Neural cell (in vitro differentiated cells): Measurements from ENCODE around the gene ABCA4. TPM values are rescaled to one million over a fixed set of nuclear protein-coding genes. Genes with fewer than 3 reads are reported as not detected.

Experiments
- H2AFZ ChIP-seq: fragments of 200-600, 300-800 bp; sonication (generic), shearing (Covaris generic); 2 replicates; pipeline ENCODE4 v1.6.0; 2014; ENCODE audit warnings: low read depth, mild to moderate bottlenecking, antibody characterized with exemption, low read length, moderate library complexity
- H3F3A ChIP-seq: fragments of 200-600 bp; shearing (Covaris generic); 2 replicates; pipeline ENCODE4 v1.6.1; 2016; ENCODE audit warnings: mild to moderate bottlenecking, moderate library complexity, mixed read lengths, antibody characterized with exemption, low read length; ENCODE audit not compliant: insufficient read depth, poor library complexity, severe bottlenecking
- H3K27ac ChIP-seq: fragments of 200-600, 300-800 bp; sonication (generic), shearing (Covaris generic); 2 replicates; pipeline ENCODE4 v1.5.1; 2014; ENCODE audit warnings: mild to moderate bottlenecking, low read length, moderate library complexity
- H3K27me3 ChIP-seq: fragments of 300-800, 200-600 bp; sonication (generic), shearing (Covaris generic); 2 replicates; pipeline ENCODE4 v1.6.0; 2014; ENCODE audit warnings: mild to moderate bottlenecking, low read depth, low read length, moderate library complexity; ENCODE audit not compliant: insufficient read depth
- H3K36me3 ChIP-seq: fragments of 300-800, 200-600 bp; sonication (generic), shearing (Covaris generic); 2 replicates; pipeline ENCODE4 v1.5.1; 2014; ENCODE audit warnings: mild to moderate bottlenecking, antibody characterized with exemption, low read length, moderate library complexity; ENCODE audit not compliant: insufficient read depth
- H3K4me2 ChIP-seq: fragments of 300-800, 200-600 bp; sonication (generic), shearing (Covaris generic); 2 replicates; pipeline ENCODE4 v1.6.0; 2014; ENCODE audit warnings: mild to moderate bottlenecking, low read length
- H3K4me3 ChIP-seq: fragments of 300-800, 200-600 bp; sonication (generic), shearing (Covaris generic); 2 replicates; pipeline ENCODE4 v1.5.1; 2014; ENCODE audit warnings: mild to moderate bottlenecking, low read length, moderate library complexity
- H3K79me2 ChIP-seq: fragments of 200-600 bp; shearing (Covaris generic); replicated peaks from 2 replicates; pipeline ENCODE4 v1.6.0; 2014; ENCODE audit warnings: mild to moderate bottlenecking, low read length, moderate library complexity; ENCODE audit not compliant: insufficient read depth
- H3K9ac ChIP-seq: fragments of 300-800, 200-600 bp; sonication (generic), shearing (Covaris generic); 2 replicates; pipeline ENCODE4 v1.6.1; 2016; ENCODE audit warnings: mild to moderate bottlenecking, low read length, mixed read lengths
- H3K9me2 ChIP-seq: fragments of 200-600 bp; shearing (Covaris generic); 2 replicates; pipeline ENCODE4 v1.6.1; 2016; ENCODE audit warnings: mild to moderate bottlenecking, low read length, mixed read lengths; ENCODE audit not compliant: insufficient read depth
- H3K9me3 ChIP-seq: fragments of 200-600, 300-800 bp; sonication (generic), shearing (Covaris generic); 2 replicates; pipeline ENCODE4 v1.6.1; 2016; ENCODE audit warnings: mild to moderate bottlenecking, mixed run types, low read length, moderate library complexity, mixed read lengths
- H4K20me1 ChIP-seq: fragments of 200-600 bp; shearing (Covaris generic); 2 replicates; pipeline ENCODE4 v1.6.1; 2016; ENCODE audit warnings: mild to moderate bottlenecking, mixed run types; ENCODE audit not compliant: insufficient read depth
- CTCF ChIP-seq: fragments of 450-650 bp; IDR thresholded peaks from 2 replicates; pipeline ENCODE4 v1.5.1; 2014; ENCODE audit warnings: antibody characterized with exemption, mild to moderate bottlenecking, moderate library complexity; ENCODE audit not compliant: poor library complexity, severe bottlenecking
- EZH2 ChIP-seq: fragments of 200-600, 300-800 bp; shearing (Covaris generic), sonication (generic); IDR thresholded peaks from 2 replicates; pipeline ENCODE4 v1.6.1; 2014; ENCODE audit warnings: antibody characterized with exemption, low read length, borderline replicate concordance, mild to moderate bottlenecking; ENCODE audit not compliant: insufficient read depth, poor library complexity, severe bottlenecking
- POLR2AphosphoS5 ChIP-seq: IDR thresholded peaks from 2 replicates; pipeline ENCODE4 v1.6.1; 2012
- RAD21 ChIP-seq: fragments of 450-650 bp; conservative IDR thresholded peaks from 2 replicates; pipeline ENCODE4 v1.6.1; 2014; ENCODE audit warnings: antibody characterized with exemption, mild to moderate bottlenecking, moderate library complexity
- REST ChIP-seq: IDR thresholded peaks from 2 replicates; pipeline ENCODE4 v1.6.1; 2012; ENCODE audit warnings: borderline replicate concordance
- SMC3 ChIP-seq: fragments of 450-650 bp; conservative IDR thresholded peaks from 2 replicates; pipeline ENCODE4 v1.6.1; 2014; ENCODE audit warnings: antibody characterized with exemption, mild to moderate bottlenecking, moderate library complexity; ENCODE audit not compliant: poor library complexity
- TAF1 ChIP-seq: IDR thresholded peaks from 2 replicates; pipeline ENCODE4 v1.6.1; 2012; ENCODE audit warnings: low read depth
- polyA plus RNA-seq: library from polyadenylated mRNA; depleted of rRNA; stranded (reverse); fragments of >200 nt; gene quantifications from 2 replicates; pipeline ENCODE4 v1.2.3, GENCODE V29; 2014

The ABCA4 gene
- polyA plus RNA-seq, 1 donor from 2014 or later, result not detected

GRCh38 chr1:94056171-94056570, 64.8 kb downstream of the ABCA4 start:
- no peaks in the 10 kb centered on the region for H3F3A ChIP-seq
- no peak overlapping the region for H3K4me3 ChIP-seq
- H3K4me2 ChIP-seq, result no peak overlapping the region
- H4K20me1 ChIP-seq, result no peaks in the 10 kb centered on the region
- no peak overlapping the region for H3K27ac ChIP-seq
- no peak overlapping the region for H2AFZ ChIP-seq
- no peaks in the 10 kb centered on the region for H3K9me3 ChIP-seq
- no peaks in the 10 kb centered on the region for H3K9me2 ChIP-seq
- no peak overlapping the region for H3K9ac ChIP-seq
- H3K36me3 ChIP-seq, result no peaks in the 10 kb centered on the region
- TF ChIP-seq REST (no peak), EZH2 (no peak), TAF1 (no peak), CTCF (no peak), SMC3 (no peak)
- no peaks in the 10 kb centered on the region for H3K27me3 ChIP-seq
- no peaks in the 10 kb centered on the region for H3K79me2 ChIP-seq

- no peaks in the 10 kb centered on the region for H4K20me1 ChIP-seq
- H3K9ac ChIP-seq, result no peak overlapping the region
- H2AFZ ChIP-seq, result no peak overlapping the region
- no peaks in the 10 kb centered on the region for H3F3A ChIP-seq
- no peaks in the 10 kb centered on the region for H3K79me2 ChIP-seq
- no peak overlapping the region for H3K4me3 ChIP-seq
- no peaks in the 10 kb centered on the region for H3K27me3 ChIP-seq
- no peaks in the 10 kb centered on the region for H3K36me3 ChIP-seq
- H3K9me2 ChIP-seq, result no peaks in the 10 kb centered on the region
- no peak overlapping the region for H3K4me2 ChIP-seq
- no peak overlapping the region for H3K27ac ChIP-seq
- TF ChIP-seq RAD21 (no peak), POLR2AphosphoS5 (no peak)
- no peaks in the 10 kb centered on the region for H3K9me3 ChIP-seq
Measured at GRCh38 chr1:94055459-94056122, 65.4 kb downstream of the ABCA4 start.

- Histone ChIP-seq H3K9ac (no peak overlapping the region), H3K9me2 (no peaks in the 10 kb centered on the region), H3K36me3 (no peaks in the 10 kb centered on the region), H3K27me3 (no peaks in the 10 kb centered on the region), H3F3A (no peaks in the 10 kb centered on the region), H3K4me2 (no peak overlapping the region), H3K9me3 (no peaks in the 10 kb centered on the region), H3K79me2 (no peaks in the 10 kb centered on the region), H3K27ac (no peak overlapping the region), H4K20me1 (no peaks in the 10 kb centered on the region), H3K4me3 (no peak overlapping the region), H2AFZ (no peak overlapping the region)
- TF ChIP-seq RAD21, result no peak
- no peak for TF ChIP-seq REST
- TF ChIP-seq SMC3, result no peak
Measured at GRCh38 chr1:94050675-94051074, 70.3 kb downstream of the ABCA4 start.
